ENCODE measurements around the gene AADAT.
"Not testable (repeated sequence)": the region's sequence is repeated elsewhere in the genome, so short reads cannot be mapped to it uniquely, and the experiment has no call there.

The AADAT gene

DNA sequence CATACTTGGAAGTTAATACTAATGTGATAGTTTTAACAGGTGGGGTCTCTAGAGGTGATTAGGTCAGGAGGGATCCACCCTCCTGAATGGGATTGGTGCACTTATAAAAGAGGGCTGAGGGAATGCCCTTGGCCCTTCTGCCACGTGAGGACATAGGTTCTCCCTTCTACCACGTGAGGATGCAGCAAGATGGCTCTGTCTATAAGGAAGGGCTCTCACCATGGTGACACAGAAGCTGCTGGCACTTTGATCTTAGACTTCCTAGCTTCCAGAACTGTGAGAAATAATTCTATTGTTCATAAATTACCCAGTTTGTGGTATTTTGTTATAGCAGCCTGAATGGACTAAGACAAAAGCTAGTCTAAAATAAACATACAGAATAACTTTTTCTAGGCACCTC, 1.0 kb downstream of the AADAT start:
- no peak for DNase-seq

DNA sequence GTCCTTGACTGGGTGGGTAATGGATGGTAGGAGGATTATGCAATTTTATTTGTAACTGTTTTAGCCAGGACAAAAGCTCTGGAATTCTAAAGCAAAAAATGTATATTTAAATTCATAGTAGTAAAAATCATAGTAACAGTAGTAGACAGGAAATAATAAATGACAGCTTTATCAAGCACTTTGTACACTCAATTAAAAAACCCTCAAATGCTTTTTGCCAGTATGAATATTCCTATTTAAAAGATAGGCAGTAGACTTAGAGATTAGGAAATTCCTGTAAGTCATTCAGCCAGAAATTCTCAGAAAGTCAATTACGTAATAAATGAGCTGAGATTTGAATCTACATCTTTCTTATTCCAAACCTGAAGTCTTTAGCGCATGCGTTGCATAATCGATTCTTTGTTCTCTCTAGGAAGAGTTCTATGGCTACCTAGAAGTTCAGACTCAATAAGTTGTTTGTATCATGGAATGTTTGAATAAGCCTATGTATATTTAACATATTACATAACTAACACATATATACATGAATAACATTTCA, 2.5 kb downstream of the AADAT start:
- DNase-seq: peak; percentile 3

GRCh38 chr4:170083541-170083940, 6.2 kb downstream of the AADAT start:
- DNase-seq: no peak

DNA sequence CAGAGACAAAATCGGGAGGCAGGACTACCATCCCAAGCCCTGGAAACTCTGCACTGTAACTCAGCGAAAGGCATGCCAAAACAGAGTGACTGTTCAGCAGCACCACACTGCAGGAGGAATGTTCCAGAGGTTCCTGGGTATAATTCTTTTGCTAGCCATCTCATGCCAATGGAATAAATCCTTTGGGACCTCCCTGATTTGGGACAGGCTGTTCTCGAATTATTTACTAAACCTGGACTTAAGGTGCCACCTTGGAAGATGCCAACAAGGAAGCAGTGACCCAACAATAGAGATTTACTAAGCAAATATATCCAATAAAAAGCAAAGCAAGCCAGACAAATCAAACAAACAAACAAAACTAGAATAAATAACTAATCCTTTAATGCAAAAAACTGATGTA, 9.3 kb downstream of the AADAT start:
- no peak for DNase-seq

- no peak for DNase-seq
These were observed 9.8 kb downstream of the AADAT start for GRCh38 chr4:170079981-170080380.

GRCh38 chr4:170071196-170071595, 18.6 kb downstream of the AADAT start:
- no peak for DNase-seq

DNA sequence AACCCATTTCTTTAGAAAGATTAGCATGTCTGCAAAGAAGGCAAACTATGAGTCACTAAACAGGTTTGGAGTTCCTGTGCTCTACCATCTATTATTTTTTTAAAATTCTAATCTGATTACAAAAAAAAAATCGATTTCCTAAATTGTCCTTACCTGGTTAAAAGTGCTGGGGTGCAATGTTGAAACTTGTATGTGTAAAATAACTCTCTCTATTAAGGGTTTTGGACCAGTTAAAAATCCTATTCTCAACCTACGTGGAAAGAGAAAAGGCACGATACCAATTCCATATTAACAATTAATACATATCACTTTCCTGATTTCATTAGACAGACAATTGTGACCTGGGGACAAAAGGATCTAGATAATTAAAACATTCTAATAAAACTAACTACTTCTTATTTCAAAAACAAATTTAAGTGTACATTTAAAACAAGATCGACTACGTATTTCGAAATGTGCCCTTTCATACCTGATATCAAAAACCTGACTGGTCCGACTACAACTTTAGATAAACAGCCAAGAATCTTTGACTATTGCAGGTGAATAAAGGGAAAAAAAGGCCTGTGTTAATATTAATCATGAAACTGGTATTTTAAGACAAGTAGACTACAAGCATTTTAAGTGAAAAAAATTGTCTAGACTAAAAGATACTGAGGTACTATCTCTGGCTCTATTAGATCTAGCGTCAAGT, 21.2 kb downstream of the AADAT start:
- no peak for DNase-seq

GRCh38 chr4:170059421-170059820, 30.3 kb downstream of the AADAT start:
- DNase-seq: no peak

DNA sequence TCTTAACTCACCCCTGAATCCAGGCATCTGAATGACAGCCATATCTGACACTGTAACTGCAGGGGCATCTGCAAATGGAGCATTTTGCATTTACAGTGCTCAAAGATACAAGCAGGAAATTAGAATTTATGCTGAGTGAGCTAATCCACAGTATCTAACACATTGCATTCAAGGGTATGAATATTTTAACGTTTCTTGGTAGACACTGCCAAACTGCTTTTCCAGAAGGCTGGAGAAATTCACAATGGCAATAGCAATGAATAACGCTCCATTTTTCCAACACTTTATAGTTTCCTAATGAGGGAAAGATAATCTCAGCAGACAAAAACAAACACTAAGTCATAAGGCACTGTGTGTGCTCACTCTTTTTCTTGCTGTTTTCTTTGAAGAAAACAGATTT, 30.9 kb downstream of the AADAT start:
- DNase-seq: no peak

- no peak for DNase-seq
These were observed 31.9 kb downstream of the AADAT start for GRCh38 chr4:170057866-170058265.

- DNase-seq: no peak
These were observed 36.8 kb downstream of the AADAT start for GRCh38 chr4:170052919-170053318.

DNA sequence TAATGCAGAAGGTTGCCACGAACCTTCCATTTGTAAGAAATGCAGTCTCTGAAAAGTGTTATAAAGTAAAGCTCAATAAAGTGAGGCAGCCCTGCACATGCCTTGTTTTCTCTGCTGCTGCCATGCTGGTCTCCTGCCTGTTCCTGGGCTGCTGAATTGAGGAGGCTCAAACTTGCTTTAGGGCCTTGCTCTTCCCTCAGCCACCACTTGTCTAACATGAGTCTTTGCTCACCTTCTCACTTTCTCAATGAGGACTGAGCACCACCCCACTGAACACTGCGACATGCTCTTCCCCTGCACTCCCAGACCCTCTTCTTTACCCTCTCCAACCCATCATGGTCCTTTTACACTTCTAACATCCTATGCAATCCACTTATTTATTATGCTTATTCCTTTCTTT, 38.4 kb downstream of the AADAT start:
- DNase-seq: no peak

DNA sequence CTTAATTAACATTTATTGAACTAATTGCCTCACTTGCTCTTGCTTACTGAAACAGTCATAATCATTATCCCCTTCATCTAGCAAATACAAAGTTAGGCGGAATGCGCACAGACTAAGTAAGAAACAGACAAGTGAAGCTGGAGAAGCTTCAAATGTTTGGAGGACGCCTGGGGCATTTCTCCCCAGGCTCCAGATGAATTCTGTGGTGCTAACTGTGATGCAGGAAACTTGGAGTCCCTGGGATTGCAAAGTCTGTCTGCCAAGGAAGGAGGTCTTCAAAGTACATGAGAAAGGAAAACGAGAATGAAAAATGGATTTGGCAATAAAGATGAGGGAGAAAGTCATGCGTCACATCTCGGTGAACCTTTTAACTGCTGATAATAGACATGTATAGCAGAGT, 40.0 kb downstream of the AADAT start:
- DNase-seq: no peak

GRCh38 chr4:170047771-170048354, 41.9 kb downstream of the AADAT start:
- DNase-seq: peak; percentile 67

DNA sequence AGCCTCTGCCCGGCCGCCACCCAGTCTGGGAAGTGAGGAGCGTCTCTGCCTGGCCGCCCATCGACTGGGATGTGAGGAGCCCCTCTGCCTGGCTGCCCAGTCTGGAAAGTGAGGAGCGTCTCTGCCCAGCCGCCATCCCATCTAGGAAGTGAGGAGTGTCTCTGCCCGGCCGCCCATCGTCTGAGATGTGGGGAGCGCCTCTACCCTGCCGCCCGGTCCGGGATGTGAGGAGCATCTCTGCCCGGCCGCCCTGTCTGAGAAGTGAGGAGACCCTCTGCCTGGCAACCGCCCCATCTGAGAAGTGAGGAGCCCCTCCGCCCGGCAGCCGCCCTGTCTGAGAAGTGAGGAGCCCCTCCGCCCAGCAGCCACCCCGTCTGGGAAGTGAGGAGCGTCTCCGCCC, 43.6 kb downstream of the AADAT start:
- DNase-seq: not testable (repeated sequence)

- no peak for DNase-seq
These were observed 49.6 kb downstream of the AADAT start for GRCh38 chr4:170040031-170040680.

DNA sequence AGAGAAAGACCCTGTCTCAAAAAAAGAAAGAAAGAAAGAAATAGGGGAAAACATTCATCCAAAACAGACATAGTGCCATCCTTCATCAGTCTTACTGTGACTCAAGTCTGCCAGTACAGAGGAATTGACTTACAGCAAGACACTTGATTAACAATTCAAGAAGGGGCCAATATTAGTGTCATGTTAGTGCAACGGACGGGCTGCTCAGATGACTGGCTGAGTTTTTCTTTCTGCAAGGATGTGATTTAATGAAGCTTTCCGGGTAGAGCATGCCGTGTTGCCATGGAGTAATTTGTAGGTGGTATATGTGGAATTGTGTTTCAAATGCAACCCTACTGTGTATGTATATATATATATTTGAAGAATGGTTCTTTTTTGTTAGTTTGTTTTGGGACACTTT, 51.0 kb downstream of the AADAT start:
- no peak for DNase-seq

DNA sequence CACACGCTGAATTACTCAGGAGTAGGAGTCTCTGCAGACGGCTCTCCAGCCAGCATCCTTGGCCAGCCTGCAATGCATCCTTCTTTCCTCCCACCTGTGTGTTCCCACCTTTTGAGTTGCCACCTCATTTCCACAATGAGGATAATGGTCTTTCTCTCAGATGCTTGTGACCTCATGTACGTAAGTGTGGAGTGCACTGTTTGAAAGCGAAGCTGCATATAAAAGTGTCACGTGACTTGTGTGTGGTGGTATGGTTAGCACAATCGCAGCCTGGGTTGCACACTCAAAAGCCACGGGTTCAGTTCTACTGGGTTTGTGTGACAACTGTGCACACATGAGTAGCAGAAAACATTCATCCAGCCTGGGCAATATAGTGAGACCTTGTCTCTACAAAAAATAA, 51.5 kb downstream of the AADAT start:
- DNase-seq: no peak

DNA sequence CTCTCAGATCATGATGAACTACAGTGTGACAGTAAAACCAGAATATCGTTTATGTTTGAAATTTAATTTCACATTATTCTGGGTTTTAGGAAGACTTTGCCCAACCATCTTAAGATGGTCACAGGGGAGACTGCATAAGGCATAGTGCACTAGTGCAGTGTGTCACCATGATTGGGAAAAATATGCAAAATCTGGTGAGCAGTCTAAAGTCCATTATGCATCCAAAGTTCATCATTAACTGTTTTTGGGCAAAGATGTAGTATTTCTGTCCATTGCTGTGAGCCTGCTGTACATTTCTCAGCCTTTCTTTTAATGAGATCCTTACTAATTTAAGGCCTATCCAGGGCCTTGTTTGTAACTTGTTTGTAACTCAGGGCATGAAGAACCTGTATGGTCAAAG, 52.3 kb downstream of the AADAT start:
- DNase-seq: no peak

- no peak for DNase-seq
These were observed 53.9 kb downstream of the AADAT start for GRCh38 chr4:170035845-170036244.

- no peak for DNase-seq
These were observed 54.5 kb downstream of the AADAT start for GRCh38 chr4:170035231-170035630.

GRCh38 chr4:170033999-170034398, 55.8 kb downstream of the AADAT start:
- no peak for DNase-seq

GRCh38 chr4:170030121-170030520, 59.6 kb downstream of the AADAT start:
- DNase-seq: no peak

DNA sequence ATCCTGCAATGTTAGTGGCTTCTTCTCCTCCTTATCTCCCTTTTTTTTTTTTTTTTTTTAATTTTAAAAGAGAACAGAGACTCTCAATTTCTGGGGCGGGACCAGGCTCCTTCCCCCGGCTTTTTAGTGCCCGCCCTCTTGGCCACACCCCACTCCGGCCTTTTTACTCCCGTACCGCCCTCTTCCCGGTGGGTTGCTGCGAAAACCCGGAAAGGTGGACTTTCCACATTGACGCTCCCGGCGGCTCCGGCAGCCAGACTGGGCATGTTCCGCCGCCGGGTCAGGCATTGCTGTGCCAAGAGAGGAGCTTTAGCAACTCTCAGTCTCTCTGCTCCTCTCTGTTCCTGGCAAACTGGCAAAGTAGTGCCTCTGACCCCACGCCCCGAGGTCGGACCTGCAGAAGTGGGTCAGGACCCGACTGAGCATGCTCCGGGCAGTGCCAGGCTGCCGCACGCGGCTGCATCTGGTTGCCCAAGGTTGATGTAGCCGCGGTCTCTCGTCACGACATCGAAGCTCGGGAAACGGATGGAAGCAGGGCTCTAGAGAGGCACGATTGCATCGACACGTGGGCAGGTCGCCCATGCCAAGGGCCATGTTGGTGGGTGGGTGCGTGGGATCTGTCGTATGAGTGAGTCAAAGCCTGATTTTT, 62.5 kb downstream of the AADAT start:
- DNase-seq: peak; percentile 93

All from inflammatory macrophage treated with lipopolysaccharide for 4 hours (primary cell).